Measurements from ENCODE around the gene PAFAH1B1.

PAFAH1B1 gene

GRCh38 chr17:2563543-2563942 lies 29.9 kb upstream of the PAFAH1B1 start:
- TF ChIP-seq FOXM1 (IDR thresholded peaks at IDR 0.05; ENCODE audit: borderline replicate concordance, low read depth) = no peak
- no peak for TF ChIP-seq TEAD4 (IDR thresholded peaks at IDR 0.05)
- TF ChIP-seq CEBPB (IDR thresholded peaks at IDR 0.05) = no peak
- TF ChIP-seq TCF12 (IDR thresholded peaks at IDR 0.05; ENCODE audit: low read depth) = no peak
- TF ChIP-seq USF1 (IDR thresholded peaks at IDR 0.05) = no peak
- no peak for TF ChIP-seq REST (IDR thresholded peaks at IDR 0.05; ENCODE audit: low read depth)
- TF ChIP-seq TAF1 (IDR thresholded peaks at IDR 0.05; ENCODE audit: low read depth) = no peak
- TF ChIP-seq EP300 (IDR thresholded peaks at IDR 0.05; ENCODE audit: borderline replicate concordance) = no peak
- TF ChIP-seq ZBTB7A (IDR thresholded peaks at IDR 0.05; ENCODE audit: low read depth) = no peak
- no peak for TF ChIP-seq CREB1 (IDR thresholded peaks at IDR 0.05; ENCODE audit: low read depth)
- no peak for TF ChIP-seq NFIC (IDR thresholded peaks at IDR 0.05)
- no peak for TF ChIP-seq MAX (IDR thresholded peaks at IDR 0.05)
- no peak for TF ChIP-seq YY1 (IDR thresholded peaks at IDR 0.05; ENCODE audit: low read depth)
- no peak for TF ChIP-seq RAD21 (IDR thresholded peaks at IDR 0.05; ENCODE audit: low read depth)
- no peak for TF ChIP-seq EGR1 (IDR thresholded peaks at IDR 0.05)

GRCh38 chr17:2564877-2565276 lies 28.6 kb upstream of the PAFAH1B1 start:
- TF ChIP-seq FOXM1 (IDR thresholded peaks at IDR 0.05; ENCODE audit: borderline replicate concordance, low read depth) (no peak), CEBPB (IDR thresholded peaks at IDR 0.05) (peak; percentile 73), EGR1 (IDR thresholded peaks at IDR 0.05) (no peak), MAX (IDR thresholded peaks at IDR 0.05) (0 out of 2 replicates have a peak, but pooled peaks have one; percentile 22), TEAD4 (IDR thresholded peaks at IDR 0.05) (peak; percentile 60; the same call in 1 of the 2 replicates)

- TF ChIP-seq NFIC (IDR thresholded peaks at IDR 0.05) = no peak
- no peak for TF ChIP-seq EP300 (IDR thresholded peaks at IDR 0.05; ENCODE audit: borderline replicate concordance)
These were observed 27.4 kb upstream of the PAFAH1B1 start for GRCh38 chr17:2566056-2566455.

GRCh38 chr17:2571523-2572303 lies 21.7 kb upstream of the PAFAH1B1 start:
- no peak for TF ChIP-seq RAD21 (IDR thresholded peaks at IDR 0.05; ENCODE audit: low read depth)
- no peak for TF ChIP-seq FOXM1 (IDR thresholded peaks at IDR 0.05; ENCODE audit: borderline replicate concordance, low read depth)
- TF ChIP-seq EGR1 (IDR thresholded peaks at IDR 0.05) = no peak
- no peak for TF ChIP-seq USF1 (IDR thresholded peaks at IDR 0.05)
- no peak for TF ChIP-seq EP300 (IDR thresholded peaks at IDR 0.05; ENCODE audit: borderline replicate concordance)
- TF ChIP-seq NFIC (IDR thresholded peaks at IDR 0.05) = no peak
- no peak for TF ChIP-seq TAF1 (IDR thresholded peaks at IDR 0.05; ENCODE audit: low read depth)

GRCh38 chr17:2580151-2580550 lies 13.3 kb upstream of the PAFAH1B1 start:
- no peak for TF ChIP-seq RAD21 (IDR thresholded peaks at IDR 0.05; ENCODE audit: low read depth)
- no peak for TF ChIP-seq ZBTB7A (IDR thresholded peaks at IDR 0.05; ENCODE audit: low read depth)
- no peak for TF ChIP-seq YY1 (IDR thresholded peaks at IDR 0.05; ENCODE audit: low read depth)
- no peak for TF ChIP-seq EGR1 (IDR thresholded peaks at IDR 0.05)
- no peak for TF ChIP-seq USF1 (IDR thresholded peaks at IDR 0.05)
- no peak for TF ChIP-seq FOXM1 (IDR thresholded peaks at IDR 0.05; ENCODE audit: borderline replicate concordance, low read depth)
- TF ChIP-seq EP300 (IDR thresholded peaks at IDR 0.05; ENCODE audit: borderline replicate concordance) = no peak
- TF ChIP-seq CEBPB (IDR thresholded peaks at IDR 0.05) = no peak
- TF ChIP-seq CREB1 (IDR thresholded peaks at IDR 0.05; ENCODE audit: low read depth) = no peak
- no peak for TF ChIP-seq TCF12 (IDR thresholded peaks at IDR 0.05; ENCODE audit: low read depth)

GRCh38 chr17:2580661-2581060 lies 12.8 kb upstream of the PAFAH1B1 start:
- TF ChIP-seq TAF1 (IDR thresholded peaks at IDR 0.05; ENCODE audit: low read depth) (no peak), NFIC (IDR thresholded peaks at IDR 0.05) (no peak), FOXM1 (IDR thresholded peaks at IDR 0.05; ENCODE audit: borderline replicate concordance, low read depth) (no peak), EP300 (IDR thresholded peaks at IDR 0.05; ENCODE audit: borderline replicate concordance) (no peak), RAD21 (IDR thresholded peaks at IDR 0.05; ENCODE audit: low read depth) (no peak), TCF12 (IDR thresholded peaks at IDR 0.05; ENCODE audit: low read depth) (no peak), REST (IDR thresholded peaks at IDR 0.05; ENCODE audit: low read depth) (no peak), TEAD4 (IDR thresholded peaks at IDR 0.05) (no peak), EGR1 (IDR thresholded peaks at IDR 0.05) (no peak)

Measured in Ishikawa (cell line).